HFFc6 (cell line): ENCODE measurements around the gene NLGN2. TPM values are rescaled to one million over a fixed set of nuclear protein-coding genes. Genes with fewer than 3 reads are reported as not detected.

Source experiments
- DNase-seq: peaks from one replicate; pipeline ENCODE4 v3.0.0-alpha.2; 2018
- H3K27ac Mint-ChIP-seq: 2 replicates; pipeline ENCODE4 v1.8.0; 2020; ENCODE audit warnings: mild to moderate bottlenecking, mixed read lengths
- H3K27me3 Mint-ChIP-seq: 2 replicates; pipeline ENCODE4 v1.8.0; 2021; ENCODE audit warnings: mild to moderate bottlenecking, moderate library complexity, mixed read lengths; ENCODE audit not compliant: insufficient read depth
- H3K36me3 Mint-ChIP-seq: 2 replicates; pipeline ENCODE4 v1.8.0; 2021; ENCODE audit warnings: low read depth, mixed read lengths
- H3K4me1 Mint-ChIP-seq: 2 replicates; pipeline ENCODE4 v1.8.0; 2020; ENCODE audit warnings: low read depth, mixed read lengths
- H3K4me3 Mint-ChIP-seq: 2 replicates; pipeline ENCODE4 v1.8.0; 2020; ENCODE audit warnings: mild to moderate bottlenecking, moderate library complexity, mixed read lengths
- H3K9me3 Mint-ChIP-seq: 2 replicates; pipeline ENCODE4 v1.8.0; 2020; ENCODE audit warnings: mild to moderate bottlenecking, mixed read lengths
- total RNA-seq, 6 experiments: library from RNA; stranded (reverse); fragmentation: NEBNext Ultra II Directional; extraction: Animal tissue kit (Norgen Biotek cat#: 25700); gene quantifications; 2 replicates in 1 of 6; 3 replicates in 5 of 6; pipeline ENCODE4 v1.2.3, GENCODE V29; 2021
- TF ChIP-seq, protein P1 (sequence below): fragments of 200-600 bp; sonication (generic); IDR thresholded peaks from 2 replicates; pipeline ENCODE4 v1.5.0; 2021; ENCODE audit warnings: antibody characterized with exemption, mild to moderate bottlenecking

The NLGN2 gene
- total RNA-seq, 6 experiments from 2014 or later = 41.3 to 57.3 (median 46.2) TPM

DNA sequence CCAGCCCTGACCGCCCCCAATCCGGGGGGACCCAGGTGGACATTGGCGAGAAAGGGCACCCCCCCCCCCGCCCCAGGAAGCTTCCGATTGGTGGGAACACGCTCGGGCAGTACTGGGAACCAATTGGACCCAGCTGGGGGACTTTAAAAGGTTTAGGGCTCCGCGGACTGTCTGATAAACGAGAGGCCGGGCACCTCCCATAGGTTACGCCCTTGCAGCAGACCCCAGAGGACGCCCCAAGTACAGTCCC lies 4.0 kb upstream of the NLGN2 start:
- peak overlapping the region; percentile 87 for H3K27ac Mint-ChIP-seq
- TF ChIP-seq, protein P1, sequence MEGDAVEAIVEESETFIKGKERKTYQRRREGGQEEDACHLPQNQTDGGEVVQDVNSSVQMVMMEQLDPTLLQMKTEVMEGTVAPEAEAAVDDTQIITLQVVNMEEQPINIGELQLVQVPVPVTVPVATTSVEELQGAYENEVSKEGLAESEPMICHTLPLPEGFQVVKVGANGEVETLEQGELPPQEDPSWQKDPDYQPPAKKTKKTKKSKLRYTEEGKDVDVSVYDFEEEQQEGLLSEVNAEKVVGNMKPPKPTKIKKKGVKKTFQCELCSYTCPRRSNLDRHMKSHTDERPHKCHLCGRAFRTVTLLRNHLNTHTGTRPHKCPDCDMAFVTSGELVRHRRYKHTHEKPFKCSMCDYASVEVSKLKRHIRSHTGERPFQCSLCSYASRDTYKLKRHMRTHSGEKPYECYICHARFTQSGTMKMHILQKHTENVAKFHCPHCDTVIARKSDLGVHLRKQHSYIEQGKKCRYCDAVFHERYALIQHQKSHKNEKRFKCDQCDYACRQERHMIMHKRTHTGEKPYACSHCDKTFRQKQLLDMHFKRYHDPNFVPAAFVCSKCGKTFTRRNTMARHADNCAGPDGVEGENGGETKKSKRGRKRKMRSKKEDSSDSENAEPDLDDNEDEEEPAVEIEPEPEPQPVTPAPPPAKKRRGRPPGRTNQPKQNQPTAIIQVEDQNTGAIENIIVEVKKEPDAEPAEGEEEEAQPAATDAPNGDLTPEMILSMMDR = no peak
- H3K27me3 Mint-ChIP-seq = no peaks in the 10 kb centered on the region
- H3K4me3 Mint-ChIP-seq = peak overlapping the region; percentile 92
- H3K4me1 Mint-ChIP-seq = peaks cover 33% of the 10 kb centered on the region
- no peaks in the 10 kb centered on the region for H3K9me3 Mint-ChIP-seq
- DNase-seq = no peak
- peaks cover 14% of the 10 kb centered on the region for H3K36me3 Mint-ChIP-seq

- TF ChIP-seq, protein P1 = no peak; the same call in 1 of the 2 replicates
- peaks cover 18% of the 10 kb centered on the region for H3K36me3 Mint-ChIP-seq
Observed at GRCh38 chr17:7403977-7404736, 3.5 kb upstream of the NLGN2 start, which contains the start of gene TMEM256. Gene TMEM256 (minus strand): TSS chr17:7404097. CDS start chr17:7404084, 13 bp downstream.

DNA sequence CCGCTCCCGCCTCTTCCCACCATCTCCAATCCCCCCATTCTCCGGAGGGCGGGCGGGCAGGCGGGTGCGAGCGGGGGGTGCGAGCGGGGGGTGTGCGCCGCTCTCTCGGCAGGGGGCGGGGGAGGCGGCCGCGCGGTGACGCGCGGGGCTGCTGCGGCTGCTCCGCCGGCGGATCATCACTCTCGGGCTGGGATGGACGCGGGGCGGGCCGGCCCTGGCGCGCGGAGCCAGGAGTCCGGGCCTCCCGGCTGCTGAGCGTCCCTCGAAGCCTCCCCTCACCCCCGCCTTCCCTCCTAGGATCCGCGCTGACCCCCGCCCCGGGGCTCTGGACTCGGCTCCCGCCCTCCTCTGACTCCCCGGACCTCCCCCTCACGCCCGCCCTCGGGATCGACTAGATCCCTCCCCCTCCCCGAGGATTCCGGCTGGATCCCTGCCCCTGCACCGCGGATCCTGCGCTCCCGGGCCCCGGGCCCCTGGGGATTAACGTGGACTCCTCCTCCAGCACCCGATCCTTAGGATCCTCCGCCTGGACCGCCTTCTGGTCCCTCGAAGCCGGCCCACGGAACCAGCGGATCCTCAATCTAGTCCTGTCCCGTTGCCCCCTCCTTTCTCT lies 2.8 kb upstream of the NLGN2 start:
- Mint-ChIP-seq H3K36me3 (peaks cover 21% of the 10 kb centered on the region), H3K27me3 (no peaks in the 10 kb centered on the region), H3K4me3 (peak overlapping the region; percentile 92), H3K4me1 (peaks cover 29% of the 10 kb centered on the region), H3K27ac (peak overlapping the region; percentile 87), H3K9me3 (no peaks in the 10 kb centered on the region)
- TF ChIP-seq, protein P1 = peak; percentile 25
- DNase-seq = peak; percentile 6

More at GRCh38 chr17:7403977-7404736, 3.5 kb upstream of the NLGN2 start, which contains the start of gene TMEM256:
- DNase-seq = peak; percentile 99
- Mint-ChIP-seq H3K9me3 (no peaks in the 10 kb centered on the region), H3K27ac (peak within 1 kb of the TSS; percentile 87), H3K4me1 (peaks cover 33% of the 10 kb centered on the region), H3K27me3 (no peaks in the 10 kb centered on the region), H3K4me3 (peak within 1 kb of the TSS; percentile 92)

DNA sequence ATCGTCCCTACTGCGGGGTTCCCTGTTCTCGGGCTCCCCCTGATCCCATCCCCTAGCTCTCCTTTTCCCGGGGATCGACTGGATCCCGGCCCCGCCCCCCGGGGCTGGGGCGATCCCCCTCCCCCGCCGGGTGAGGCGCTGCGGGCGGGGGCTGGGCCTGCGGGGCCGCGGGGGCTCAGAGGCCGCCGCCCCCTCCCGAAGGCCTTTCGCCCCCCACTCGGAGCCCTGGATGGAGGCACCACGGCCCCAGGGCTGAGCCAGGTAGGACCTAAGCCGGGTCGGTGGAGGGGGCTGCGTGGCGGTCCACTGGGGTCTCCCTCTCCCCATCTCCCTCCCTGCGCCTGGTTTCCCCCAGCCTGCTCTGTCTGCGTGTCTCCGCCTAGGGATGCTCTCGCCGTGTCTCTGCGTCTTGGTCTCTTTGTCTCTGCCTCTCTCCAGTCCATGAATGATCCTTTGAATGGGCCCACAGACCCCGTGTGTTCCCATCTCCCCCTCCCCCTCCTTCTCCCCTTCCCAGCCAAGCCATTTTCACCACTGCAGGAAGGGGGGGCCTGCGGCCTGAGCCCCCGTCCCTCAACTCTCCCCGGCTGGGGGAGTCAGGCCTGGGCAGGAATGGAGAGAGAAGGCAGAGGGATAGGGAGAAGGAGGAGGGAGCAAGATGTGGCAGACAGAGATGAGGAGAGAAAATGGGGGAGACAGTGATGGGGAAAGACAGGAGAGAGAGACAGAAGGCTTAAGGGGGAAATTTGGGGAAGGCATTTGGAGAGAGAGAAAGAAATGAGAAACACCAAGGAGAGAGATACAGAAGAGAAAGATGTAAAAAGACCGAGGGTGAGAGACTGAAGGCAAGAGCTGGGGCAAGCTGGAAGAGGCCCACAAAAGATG lies 2.1 kb upstream of the NLGN2 start:
- peaks cover 27% of the 10 kb centered on the region for H3K4me1 Mint-ChIP-seq
- peaks cover 27% of the 10 kb centered on the region for H3K36me3 Mint-ChIP-seq
- peak overlapping the region; percentile 86 for H3K27ac Mint-ChIP-seq
- H3K4me3 Mint-ChIP-seq = peak overlapping the region; percentile 92
- no peaks in the 10 kb centered on the region for H3K9me3 Mint-ChIP-seq
- TF ChIP-seq, protein P1 = no peak
- H3K27me3 Mint-ChIP-seq = no peaks in the 10 kb centered on the region; the same call in 1 of the 2 replicates
- no peak for DNase-seq

GRCh38 chr17:7406235-7406825 lies 1.3 kb upstream of the NLGN2 start:
- Mint-ChIP-seq H3K4me3 (peak overlapping the region; percentile 92), H3K4me1 (peaks cover 23% of the 10 kb centered on the region), H3K9me3 (no peaks in the 10 kb centered on the region), H3K27me3 (no peaks in the 10 kb centered on the region; the same call in 1 of the 2 replicates), H3K27ac (peak overlapping the region; percentile 86), H3K36me3 (peaks cover 23% of the 10 kb centered on the region)
- no peak for DNase-seq
- TF ChIP-seq, protein P1 = no peak
